Left hindlimb (tissue), 1 donor: ENCODE measurements around the gene ZNF426.
A peak's percentile ranks its signal among the peaks of the same experiment; 100 is the strongest.
"Not testable (repeated sequence)": the region's sequence is repeated elsewhere in the genome, so short reads cannot be mapped to it uniquely, and the experiment has no call there.

Experiments used
- DNase-seq: peaks from one replicate; pipeline ENCODE4 v3.0.0-alpha.2; 2018

ZNF426 gene

DNA sequence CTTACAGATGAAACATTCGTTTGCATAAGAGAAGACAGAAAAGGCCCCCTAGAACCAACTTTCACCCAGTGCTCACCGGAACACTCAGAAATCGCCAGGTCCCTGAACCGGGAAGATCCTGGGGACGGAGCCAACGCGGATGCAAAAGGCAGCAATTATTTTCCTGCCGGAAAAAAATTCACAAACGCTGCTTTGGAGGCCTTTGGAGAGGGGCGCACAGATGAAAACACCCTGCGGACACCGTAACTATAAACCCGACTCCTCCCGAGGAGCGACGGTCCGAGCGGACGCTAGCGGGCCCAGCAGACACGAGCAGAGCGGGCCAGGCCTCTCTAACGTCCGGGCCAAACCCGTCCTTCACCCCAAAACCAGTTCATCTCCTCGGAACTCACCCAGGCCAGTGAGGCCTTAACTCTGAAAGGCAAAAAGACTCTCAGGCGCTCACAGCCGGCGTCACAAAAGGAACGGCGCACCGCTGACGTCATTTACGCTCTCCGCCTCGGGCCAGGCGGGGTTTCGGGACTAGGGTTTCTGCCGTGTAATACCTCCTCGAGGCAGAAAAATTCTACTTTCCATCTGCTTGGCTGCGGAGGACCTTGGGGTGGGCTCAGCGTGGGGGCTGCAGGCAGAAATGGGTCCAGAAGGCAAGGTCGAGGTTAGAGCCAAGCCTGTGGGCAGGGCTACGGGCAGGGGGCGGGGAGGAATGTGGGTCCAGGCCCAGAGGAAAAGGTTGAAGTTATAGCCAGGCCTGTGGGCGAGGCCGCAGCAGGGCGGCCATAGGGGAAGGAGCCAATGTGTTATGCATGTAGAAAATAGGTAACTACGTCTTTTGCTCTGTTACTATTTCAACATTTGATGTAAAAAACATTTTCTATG, at the start of gene ZNF426:
Gene ZNF426 (minus strand): TSS at position 463 of the 876 bp plus-strand sequence. CDS start 2,413 bp downstream, outside the sequence.
- DNase-seq = peak; percentile 94

- DNase-seq = peak; percentile 40
Observed at GRCh38 chr19:9586764-9587163, 48.3 kb upstream of the ZNF426 start.

DNA sequence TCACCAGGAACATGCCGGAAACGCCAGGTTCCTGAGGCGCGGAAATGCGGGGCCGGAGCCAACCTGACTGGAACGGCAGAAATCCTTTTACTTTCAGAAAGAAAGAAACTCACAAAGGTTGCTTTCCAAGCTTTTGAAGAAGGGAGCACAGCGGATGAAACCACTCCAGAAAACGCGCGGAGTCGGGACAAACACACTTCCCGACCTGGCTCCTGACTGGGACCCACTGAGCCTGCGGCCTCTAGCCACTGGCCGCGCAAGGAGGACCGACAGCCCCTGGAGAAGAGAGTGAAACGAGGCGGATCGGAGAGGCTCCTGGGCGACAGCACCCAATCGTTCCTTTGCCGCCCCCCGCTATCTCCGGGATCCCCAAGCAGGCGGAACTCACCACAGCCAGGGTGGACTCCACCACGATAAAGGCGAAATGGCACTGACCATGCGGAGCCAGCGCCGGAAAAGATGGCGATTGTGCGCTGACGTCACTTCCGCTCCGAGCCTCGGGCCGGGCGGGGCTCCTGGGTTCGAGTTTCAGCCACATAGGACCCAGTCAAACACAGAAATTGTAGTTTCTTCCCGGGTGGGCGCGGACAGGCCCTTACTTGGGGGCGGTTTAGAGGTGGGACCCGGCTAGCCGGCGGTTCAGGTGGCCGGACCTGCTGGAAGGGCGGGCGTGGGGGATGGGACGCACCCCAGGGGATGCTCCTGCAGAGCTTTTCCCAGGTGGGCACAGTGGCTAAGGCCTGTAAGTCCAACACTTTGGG, 45.8 kb upstream of the ZNF426 start, which contains the start of gene ZNF121:
Gene ZNF121 (minus strand): TSS at position 432 of the 761 bp plus-strand sequence. CDS start 16,407 bp downstream, outside the sequence.
- DNase-seq = peak; percentile 93

- not testable (repeated sequence) for DNase-seq
Observed at GRCh38 chr19:9582081-9582725, 43.8 kb upstream of the ZNF426 start.

- DNase-seq = no peak
Observed at GRCh38 chr19:9580728-9581127, 42.3 kb upstream of the ZNF426 start.

DNA sequence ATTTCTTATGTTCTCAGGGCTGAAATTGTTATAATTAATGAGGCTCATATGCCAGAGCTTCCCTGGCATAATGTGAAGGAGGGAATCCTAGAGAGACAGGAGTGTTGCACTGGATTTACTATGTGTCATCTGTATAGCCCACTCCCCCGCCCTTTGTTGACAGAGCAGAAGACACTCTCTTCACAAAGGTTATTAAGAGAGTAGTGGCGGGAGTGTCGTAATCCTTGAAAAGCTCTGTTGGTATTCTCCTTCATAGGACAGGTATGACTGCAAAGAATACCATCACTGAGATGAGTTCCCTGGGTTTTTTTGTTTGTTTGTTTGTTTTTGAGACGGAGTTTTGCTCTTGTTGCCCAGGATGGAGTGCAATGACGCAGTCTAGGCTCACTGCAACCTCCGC, 31.8 kb upstream of the ZNF426 start:
- DNase-seq = no peak

DNA sequence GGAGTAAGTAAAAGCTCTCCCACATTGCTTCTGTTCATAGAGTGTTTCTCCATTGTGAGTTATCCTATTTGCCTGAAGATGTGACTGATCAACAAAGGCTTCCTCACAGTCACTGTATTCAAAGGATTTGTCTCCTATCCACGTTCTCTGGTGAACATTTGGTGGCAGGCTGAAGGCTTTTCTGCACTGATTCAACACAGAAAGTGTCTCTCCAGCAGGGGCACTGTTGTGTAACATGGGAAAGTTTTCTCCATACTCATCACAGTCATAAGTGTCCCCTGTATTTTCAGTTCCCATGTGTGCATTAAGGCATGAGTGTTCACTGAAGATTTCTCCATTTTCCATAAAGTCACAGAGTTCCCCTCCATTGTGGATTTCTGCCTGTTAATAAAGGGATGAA, 28.3 kb upstream of the ZNF426 start:
- DNase-seq = no peak

DNA sequence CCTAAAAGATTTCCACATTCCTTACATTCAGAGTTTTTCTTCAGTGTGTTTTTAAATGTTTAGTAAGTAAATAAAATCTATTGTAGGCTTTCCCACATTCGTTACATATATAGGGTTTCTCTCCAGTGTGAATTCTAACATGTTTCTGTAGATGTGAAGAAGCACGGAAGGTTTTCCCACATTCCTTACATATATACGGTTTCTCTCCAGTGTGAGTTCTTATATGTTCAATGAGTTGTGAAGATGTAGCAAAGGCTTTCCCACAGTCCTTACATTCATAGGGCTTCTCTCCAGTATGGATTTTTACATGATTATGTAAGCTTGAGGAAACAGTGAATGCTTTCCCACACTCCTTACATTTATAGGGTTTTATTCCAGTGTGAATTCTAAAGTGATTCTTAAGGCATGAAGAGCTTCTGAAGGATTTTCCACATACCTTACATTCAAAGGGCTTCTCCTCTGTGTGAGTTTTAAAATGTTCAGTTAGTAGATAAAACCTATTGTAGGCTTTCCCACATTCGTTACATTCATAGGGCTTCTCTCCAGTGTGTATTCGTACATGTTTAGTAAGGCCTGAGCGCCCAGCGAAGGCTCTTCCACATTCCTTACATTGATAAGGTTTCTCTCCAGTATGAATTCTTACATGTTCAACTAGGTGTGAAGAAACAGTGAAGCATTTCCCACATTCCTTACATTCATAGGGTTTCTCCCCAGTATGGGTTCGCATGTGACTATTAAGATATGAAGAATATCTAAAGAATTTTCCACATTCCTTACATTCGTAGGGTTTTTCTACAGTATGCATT, 27.7 kb upstream of the ZNF426 start:
- DNase-seq = no peak

DNA sequence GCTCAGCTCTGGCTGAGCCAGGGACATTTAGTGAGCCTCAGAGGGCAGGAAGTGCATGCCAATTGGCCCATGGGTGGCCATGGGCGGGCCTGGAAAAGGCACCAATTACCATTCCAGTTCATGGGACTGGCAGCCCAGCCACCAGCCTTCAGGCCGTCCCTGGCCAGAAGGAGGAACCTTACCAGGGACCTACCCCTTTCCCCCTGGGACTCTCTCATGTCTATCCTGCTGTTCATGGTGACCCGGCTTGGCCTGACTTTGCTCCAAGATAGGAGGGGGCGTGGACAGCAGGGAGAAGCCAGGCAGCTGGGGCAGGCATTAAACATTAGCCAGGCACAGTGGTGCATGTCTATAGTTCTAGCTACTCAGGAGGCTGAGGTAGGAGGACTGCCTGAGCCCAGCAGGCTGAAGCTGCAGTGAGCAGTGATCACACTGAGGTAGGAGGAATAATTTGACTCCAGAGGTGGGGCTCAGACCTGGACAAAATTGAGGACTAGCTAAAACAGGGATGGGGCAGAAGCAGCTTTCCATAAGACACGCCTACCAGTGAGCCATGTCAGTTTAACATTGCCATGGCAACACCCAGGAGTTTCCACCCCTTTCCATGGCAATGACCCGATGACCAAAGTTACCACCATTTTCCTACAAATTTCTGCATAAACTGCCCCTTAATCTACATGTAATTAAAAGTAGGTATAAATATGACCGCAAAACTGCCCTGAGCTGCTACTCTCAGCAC, 14.3 kb upstream of the ZNF426 start:
- DNase-seq = no peak

GRCh38 chr19:9547870-9548269, 9.4 kb upstream of the ZNF426 start:
- DNase-seq = no peak

DNA sequence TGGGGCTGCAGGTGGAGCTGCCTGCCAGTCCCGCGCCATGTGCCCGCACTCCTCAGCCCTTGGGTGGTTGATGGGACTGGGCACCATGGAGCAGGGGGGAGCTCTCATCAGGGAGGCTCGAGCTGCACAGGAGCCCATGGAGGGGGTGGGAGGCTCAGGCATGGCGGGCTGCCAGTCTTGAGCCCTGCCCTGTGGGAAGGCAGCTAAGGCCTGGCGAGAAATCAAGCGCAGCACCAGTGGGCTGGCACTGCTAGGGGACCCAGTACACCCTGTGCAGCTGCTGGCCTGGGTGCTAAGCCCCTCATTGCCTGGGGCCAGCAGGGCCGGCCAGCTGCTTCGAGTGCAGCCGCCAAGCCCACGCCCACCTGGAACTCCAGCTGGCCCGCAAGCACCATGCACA, 2.8 kb upstream of the ZNF426 start:
- DNase-seq = not testable (repeated sequence)

DNA sequence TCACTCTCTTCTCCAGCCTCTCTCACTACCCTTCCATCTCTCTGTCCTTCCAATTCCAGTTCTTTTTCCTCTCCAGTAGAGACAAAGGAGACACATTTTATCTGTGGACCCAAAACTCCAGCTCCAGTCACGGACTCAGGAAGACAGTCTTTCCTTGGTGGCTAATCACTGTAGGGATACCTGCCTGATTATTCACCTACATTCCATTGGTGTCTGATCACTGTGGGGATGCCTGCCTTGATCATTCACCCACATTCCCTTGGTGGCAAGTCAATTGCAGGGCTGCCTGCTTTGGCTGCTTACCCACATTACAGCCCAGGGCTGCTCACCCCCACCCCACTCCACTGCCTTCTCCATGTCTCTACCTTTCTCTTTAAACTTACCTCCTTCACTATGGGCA, 1.5 kb upstream of the ZNF426 start:
- not testable (repeated sequence) for DNase-seq

DNA sequence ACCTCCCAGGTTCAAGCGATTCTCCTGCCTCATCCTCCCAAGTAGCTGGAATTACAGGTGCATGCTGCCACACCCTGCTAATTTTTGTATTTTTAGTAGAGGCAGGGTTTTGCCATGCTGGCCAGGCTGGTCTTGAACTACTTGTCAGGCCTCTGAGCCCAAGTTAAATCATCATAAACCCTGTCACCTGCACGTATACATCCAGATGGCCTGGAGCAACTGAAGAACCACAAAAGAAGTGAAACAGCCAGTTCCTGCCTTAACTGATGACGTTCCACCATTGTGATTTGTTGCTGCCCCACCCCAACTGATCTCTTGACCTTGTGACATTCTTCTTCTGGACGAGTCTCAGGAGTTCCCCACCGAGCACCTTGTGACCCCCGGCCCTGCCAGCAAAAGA, 756 bp upstream of the ZNF426 start:
- DNase-seq = not testable (repeated sequence)

DNA sequence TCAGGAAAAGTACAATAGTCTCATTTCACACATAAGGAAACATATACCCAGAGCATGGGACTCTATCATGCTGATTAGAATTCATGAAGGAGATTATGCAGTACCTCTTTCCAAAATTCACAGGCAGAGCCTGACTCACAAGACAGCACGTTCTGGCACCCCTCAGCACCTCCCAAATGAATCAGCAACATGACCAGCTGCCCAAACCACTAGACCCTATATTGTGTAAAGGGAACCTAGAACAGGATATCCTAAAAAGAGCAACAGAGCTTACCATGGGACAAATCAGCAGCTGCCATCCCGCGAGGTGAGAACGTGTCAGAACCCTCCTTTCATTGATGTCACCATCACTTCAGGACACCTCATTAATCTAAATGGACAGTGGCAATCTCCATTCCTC, 2.5 kb downstream of the ZNF426 start:
- no peak for DNase-seq

GRCh38 chr19:9531933-9532332, 6.5 kb downstream of the ZNF426 start:
- no peak for DNase-seq

DNA sequence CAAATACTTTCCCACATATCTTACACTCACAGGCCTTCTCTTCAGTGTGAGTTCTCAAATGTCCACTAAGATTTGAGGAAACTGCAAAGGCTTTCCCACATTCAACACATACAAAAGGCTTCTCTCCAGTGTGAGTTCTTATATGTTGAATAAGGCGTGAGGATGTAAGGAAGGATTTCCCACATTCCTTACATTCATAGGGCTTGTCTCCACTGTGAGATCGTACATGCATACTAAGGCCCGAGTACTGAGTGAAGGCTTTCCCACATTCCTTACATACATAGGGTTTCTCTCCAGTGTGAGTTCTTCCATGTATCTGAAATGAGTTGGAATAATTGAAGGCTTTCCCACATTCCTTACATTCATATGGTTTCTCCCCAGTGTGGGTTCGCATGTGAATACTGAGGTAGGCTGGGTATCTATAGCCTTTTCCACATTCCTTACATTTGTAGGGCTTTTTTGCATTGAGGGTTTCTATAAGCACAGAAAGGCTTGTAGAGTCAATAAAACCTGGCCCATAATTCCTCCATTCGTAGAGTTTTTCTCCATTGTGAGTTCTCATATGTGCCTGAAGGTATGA, 9.6 kb downstream of the ZNF426 start:
- no peak for DNase-seq

GRCh38 chr19:9523885-9524474, 14.5 kb downstream of the ZNF426 start:
- no peak for DNase-seq

DNA sequence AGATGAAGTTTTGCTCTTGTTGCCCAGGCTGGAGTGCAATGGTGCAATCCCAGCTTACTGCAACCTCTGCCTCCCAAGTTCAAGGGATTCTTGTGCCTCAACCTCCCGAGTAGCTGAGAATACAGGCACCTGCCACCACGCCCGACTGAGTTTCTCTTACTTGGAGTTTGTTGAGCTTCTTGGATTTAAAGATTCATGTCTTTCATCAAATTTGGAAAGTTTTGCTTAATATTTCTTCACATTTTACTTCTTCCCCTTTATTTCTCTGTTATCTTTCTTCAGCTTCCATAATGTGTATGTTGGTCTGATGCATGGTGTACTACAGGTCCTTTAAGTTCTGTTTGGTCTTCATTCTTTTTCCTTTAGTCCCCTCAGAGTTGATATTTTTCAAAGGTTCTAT, 31.2 kb downstream of the ZNF426 start:
- no peak for DNase-seq

DNA sequence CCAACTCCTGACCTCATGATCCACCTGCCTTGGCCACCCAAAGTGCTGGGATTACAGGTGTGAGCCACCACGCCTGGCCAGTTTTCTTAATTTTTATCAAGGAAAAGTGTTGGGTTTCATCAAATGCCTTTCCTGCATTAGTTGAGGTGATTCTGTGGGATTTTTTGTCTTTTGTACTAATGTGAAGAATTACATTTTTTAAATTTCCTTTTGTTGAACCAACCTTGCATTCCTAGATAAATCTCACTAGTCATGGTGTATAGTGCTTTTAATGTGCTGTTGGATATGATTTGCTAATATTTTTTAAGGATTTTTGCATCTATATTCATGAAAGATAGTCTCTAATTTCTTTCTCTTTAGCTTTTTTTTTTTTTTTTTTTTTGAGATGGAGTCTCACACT, 37.6 kb downstream of the ZNF426 start:
- no peak for DNase-seq

DNA sequence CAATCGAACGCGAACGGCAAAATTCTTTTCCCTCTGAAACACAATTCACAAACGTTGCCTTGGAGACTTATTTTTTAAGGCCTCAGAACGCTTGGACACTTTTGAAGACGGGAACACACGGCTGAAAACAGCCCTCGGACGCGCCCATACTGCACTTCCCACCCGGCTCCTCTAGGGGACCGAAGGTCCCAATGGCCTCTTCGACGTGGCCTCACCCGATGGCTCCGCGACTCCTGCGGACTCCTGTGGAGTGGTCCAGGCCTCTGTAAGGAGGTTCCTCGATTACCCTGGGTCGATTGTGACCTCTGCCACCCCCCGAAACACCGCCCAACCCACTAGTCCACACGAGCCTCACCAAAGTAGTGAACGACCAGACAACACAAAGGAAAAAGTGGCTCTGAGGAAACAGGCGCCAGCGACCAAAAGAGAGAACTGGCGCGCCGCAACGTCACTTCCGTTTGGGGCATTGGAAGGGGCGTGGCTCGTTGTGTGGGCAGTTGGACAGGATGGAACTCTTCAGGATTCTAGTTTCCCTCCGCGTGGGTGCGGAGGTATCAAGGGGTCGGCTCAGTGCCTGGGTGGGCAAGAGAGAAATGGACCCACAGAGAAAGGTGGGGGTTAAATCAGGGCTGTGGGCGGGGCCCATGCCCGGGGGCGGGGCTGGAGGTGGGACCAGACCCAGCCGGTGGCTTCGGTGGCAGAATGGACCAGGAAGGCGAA, 40.1 kb downstream of the ZNF426 start, which contains the start of gene ZNF560:
Gene ZNF560 (minus strand): TSS at position 434 of the 720 bp plus-strand sequence. CDS start 23,303 bp downstream, outside the sequence.
- no peak for DNase-seq
